Ishikawa (cell line): ENCODE measurements around the gene SDK2.

ENCODE experiments used
- CEBPB ChIP-seq: IDR thresholded peaks from 2 replicates; pipeline ENCODE4 v1.6.1; 2012
- EGR1 ChIP-seq: IDR thresholded peaks from 2 replicates; pipeline ENCODE4 v1.6.1; 2012
- EP300 ChIP-seq: IDR thresholded peaks from 2 replicates; pipeline ENCODE4 v1.6.1; 2012; ENCODE audit warnings: borderline replicate concordance
- FOXM1 ChIP-seq: IDR thresholded peaks from 2 replicates; pipeline ENCODE4 v1.6.1; 2012; ENCODE audit warnings: low read depth, borderline replicate concordance
- MAX ChIP-seq: IDR thresholded peaks from 2 replicates; pipeline ENCODE4 v1.6.1; 2012
- NFIC ChIP-seq: IDR thresholded peaks from 2 replicates; pipeline ENCODE4 v1.6.1; 2012
- RAD21 ChIP-seq: IDR thresholded peaks from 2 replicates; pipeline ENCODE4 v1.6.1; 2012; ENCODE audit warnings: low read depth
- REST ChIP-seq: IDR thresholded peaks from 2 replicates; pipeline ENCODE4 v1.6.1; 2012; ENCODE audit warnings: low read depth, mild to moderate bottlenecking
- TAF1 ChIP-seq: IDR thresholded peaks from 2 replicates; pipeline ENCODE4 v1.6.1; 2012; ENCODE audit warnings: low read depth, mild to moderate bottlenecking
- TCF12 ChIP-seq: IDR thresholded peaks from 2 replicates; pipeline ENCODE4 v1.6.1; 2012; ENCODE audit warnings: low read depth
- TEAD4 ChIP-seq: IDR thresholded peaks from 2 replicates; pipeline ENCODE4 v1.6.1; 2012
- USF1 ChIP-seq: IDR thresholded peaks from 2 replicates; pipeline ENCODE4 v1.6.1; 2012
- YY1 ChIP-seq: IDR thresholded peaks from 2 replicates; pipeline ENCODE4 v1.6.1; 2012; ENCODE audit warnings: low read depth
- ZBTB7A ChIP-seq: IDR thresholded peaks from 2 replicates; pipeline ENCODE4 v1.6.1; 2012; ENCODE audit warnings: low read depth

SDK2 gene

GRCh38 chr17:73337330-73337710, 306.9 kb downstream of the SDK2 start:
- TF ChIP-seq EGR1 (no peak), EP300 (no peak), TAF1 (no peak), TCF12 (no peak), USF1 (no peak), REST (no peak), ZBTB7A (no peak), CEBPB (no peak), NFIC (no peak)

GRCh38 chr17:73336408-73337329, 307.6 kb downstream of the SDK2 start:
- no peak for TF ChIP-seq FOXM1
- no peak for TF ChIP-seq CEBPB
- no peak for TF ChIP-seq USF1
- TF ChIP-seq RAD21: no peak
- no peak for TF ChIP-seq EP300
- no peak for TF ChIP-seq TEAD4
- no peak for TF ChIP-seq EGR1
- no peak for TF ChIP-seq TCF12
- no peak for TF ChIP-seq YY1
- no peak for TF ChIP-seq REST

- TF ChIP-seq TCF12: peak; percentile 30; the same call in 1 of the 2 replicates
- no peak for TF ChIP-seq MAX
Measured at GRCh38 chr17:73335591-73336407, 308.4 kb downstream of the SDK2 start.

- TF ChIP-seq REST (no peak), USF1 (no peak), TAF1 (no peak), EGR1 (no peak), EP300 (no peak)
Measured at GRCh38 chr17:73334771-73335513, 309.3 kb downstream of the SDK2 start.
